Kidney tubule cell (primary cell): ENCODE measurements around the gene RNASE9.
"Not testable (repeated sequence)": the region's sequence is repeated elsewhere in the genome, so short reads cannot be mapped to it uniquely, and the experiment has no call there.

Experiments used
- DNase-seq: peaks from one replicate; pipeline ENCODE4 v3.0.0-alpha.2; 2018; ENCODE audit warnings: low spot score

RNASE9 gene

GRCh38 chr14:20560961-20561360 lies at the start of gene RNASE9:
RNASE9 (minus strand) TSS chr14:20561047.
- no peak for DNase-seq

- peak; percentile 87 for DNase-seq
Measured at GRCh38 chr14:20610002-20610765, 49.3 kb upstream of the RNASE9 start.

- peak; percentile 94 for DNase-seq
Measured at GRCh38 chr14:20609215-20610001, 48.6 kb upstream of the RNASE9 start.

- no peak for DNase-seq
Measured at GRCh38 chr14:20608383-20609110, 47.7 kb upstream of the RNASE9 start.

- no peak for DNase-seq
Measured at GRCh38 chr14:20607617-20608016, 46.8 kb upstream of the RNASE9 start.

GRCh38 chr14:20606902-20607242 lies 46.0 kb upstream of the RNASE9 start:
- DNase-seq: no peak

GRCh38 chr14:20606190-20606901 lies 45.5 kb upstream of the RNASE9 start:
- peak; percentile 52 for DNase-seq

- DNase-seq: no peak
Measured at GRCh38 chr14:20603813-20604690, 43.2 kb upstream of the RNASE9 start.

- no peak for DNase-seq
Measured at GRCh38 chr14:20602583-20602982, 41.7 kb upstream of the RNASE9 start.

- no peak for DNase-seq
Measured at GRCh38 chr14:20601522-20601921, 40.7 kb upstream of the RNASE9 start.

DNA sequence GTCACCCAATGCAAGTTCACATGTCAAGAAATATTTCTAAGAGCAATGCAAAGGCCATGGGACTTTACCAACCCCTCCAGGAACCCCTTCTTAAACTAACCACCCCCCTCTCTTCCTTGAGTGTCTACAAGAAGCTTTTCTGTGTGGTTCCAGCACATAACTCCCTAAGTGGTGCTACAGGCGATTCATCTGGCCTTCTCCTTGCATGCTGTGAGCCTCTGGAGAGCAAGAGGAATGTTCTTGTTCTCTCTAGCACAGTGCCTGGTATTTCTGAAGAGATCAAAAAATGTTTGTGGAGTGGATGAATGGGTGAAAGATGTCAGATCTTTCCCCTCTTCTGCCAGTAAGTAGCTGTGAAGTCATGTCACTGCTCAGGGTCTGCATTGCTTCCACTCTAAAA lies 36.3 kb upstream of the RNASE9 start:
- no peak for DNase-seq

GRCh38 chr14:20595726-20596125 lies 34.9 kb upstream of the RNASE9 start:
- not testable (repeated sequence) for DNase-seq

DNA sequence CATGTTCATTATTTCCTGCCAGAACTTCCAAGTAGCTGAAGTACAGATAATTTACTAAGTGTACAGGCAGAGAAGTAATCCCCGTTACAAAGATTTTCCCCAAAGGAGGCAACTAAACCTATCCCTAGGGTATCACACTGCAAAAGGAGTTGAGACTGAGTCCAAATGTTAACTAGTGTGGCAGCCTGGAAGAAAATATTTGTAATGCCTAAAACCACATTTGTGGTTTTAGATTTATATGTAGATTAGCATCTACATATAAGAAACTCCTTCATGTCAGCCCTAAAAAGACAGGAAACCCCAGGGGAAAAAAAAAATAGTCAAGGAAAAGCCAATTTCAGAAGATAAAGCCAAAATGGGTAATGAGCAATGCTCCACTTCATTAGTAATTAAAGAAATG lies 31.7 kb upstream of the RNASE9 start:
- DNase-seq: no peak

- no peak for DNase-seq
Measured at GRCh38 chr14:20591235-20591634, 30.4 kb upstream of the RNASE9 start, which contains the start of gene RNASE12. RNASE12 (minus strand) TSS chr14:20591376; CDS start chr14:20590723, 653 bp downstream.

DNA sequence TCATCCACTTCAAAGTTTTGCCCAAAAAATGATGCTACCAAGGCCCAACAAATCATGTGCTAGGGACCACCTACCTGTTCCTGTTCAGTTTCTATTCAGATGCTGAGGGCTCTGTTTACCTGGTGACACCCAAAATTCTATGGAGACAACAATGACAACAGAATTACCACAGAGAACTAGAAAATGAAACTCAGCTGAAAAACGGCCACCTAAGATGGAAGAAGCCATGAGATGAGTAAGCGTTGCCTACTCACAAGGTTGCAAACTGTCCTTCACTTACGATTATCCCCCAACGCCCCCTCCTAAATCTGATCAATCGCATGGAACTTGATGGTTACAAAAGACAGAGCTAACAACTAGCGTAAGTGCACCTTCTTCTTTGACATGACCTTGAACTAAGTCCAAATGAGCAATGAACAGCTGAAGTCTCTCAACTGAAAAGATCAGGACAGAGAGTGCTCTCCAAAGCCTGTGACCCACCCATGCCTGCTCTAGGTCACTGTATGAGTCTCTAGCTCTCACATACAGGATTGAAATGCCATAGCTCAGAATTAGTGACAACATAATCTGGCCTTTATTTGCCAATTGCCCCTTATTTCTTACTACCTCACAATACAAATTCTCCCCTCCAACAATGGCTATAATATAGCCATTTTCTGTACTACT lies 26.8 kb upstream of the RNASE9 start, which contains the start of gene RNASE11:
Gene RNASE11, minus strand, starts transcription at position 513 of the 666 bp plus-strand sequence.
- DNase-seq: no peak

DNA sequence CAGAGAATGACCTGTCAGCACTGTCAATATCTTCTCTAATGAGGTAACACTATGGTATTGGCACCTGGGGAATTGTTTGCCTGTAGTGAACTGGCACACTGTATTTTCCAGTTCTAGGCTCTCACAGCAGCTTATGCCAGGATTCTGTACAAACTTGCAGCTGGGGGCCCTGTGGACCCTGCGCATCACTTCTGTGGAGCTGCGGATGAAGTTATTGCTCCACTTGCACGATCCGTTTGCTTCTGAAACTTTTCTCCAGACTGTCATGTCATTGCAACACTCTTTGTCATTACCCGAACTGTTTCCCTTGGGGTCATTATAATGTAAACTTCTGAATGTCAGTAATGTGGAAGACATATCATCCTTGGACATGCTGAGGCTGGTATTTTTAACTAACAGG lies 23.1 kb upstream of the RNASE9 start:
- no peak for DNase-seq

DNA sequence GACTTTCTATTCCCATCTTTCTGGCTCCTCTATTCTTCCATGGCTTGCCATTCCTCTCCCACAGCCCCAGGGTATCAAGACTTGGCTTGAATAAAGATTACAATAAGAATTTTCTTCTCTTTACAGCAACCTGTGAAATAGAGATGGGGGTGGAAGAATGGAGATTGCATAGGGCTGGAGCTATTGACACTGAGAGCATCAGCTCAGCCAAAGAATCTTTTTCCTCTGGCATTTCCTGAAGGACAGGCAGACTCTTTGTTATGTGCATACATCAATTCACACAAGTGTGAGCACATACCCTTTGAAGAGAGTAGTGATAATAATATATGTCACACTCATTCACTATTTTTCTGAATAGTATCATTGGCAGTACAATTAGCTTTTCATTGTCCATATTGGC lies 22.3 kb upstream of the RNASE9 start:
- no peak for DNase-seq

- no peak for DNase-seq
Measured at GRCh38 chr14:20580242-20580641, 19.4 kb upstream of the RNASE9 start.

- DNase-seq: no peak
Measured at GRCh38 chr14:20578784-20579502, 18.1 kb upstream of the RNASE9 start.

DNA sequence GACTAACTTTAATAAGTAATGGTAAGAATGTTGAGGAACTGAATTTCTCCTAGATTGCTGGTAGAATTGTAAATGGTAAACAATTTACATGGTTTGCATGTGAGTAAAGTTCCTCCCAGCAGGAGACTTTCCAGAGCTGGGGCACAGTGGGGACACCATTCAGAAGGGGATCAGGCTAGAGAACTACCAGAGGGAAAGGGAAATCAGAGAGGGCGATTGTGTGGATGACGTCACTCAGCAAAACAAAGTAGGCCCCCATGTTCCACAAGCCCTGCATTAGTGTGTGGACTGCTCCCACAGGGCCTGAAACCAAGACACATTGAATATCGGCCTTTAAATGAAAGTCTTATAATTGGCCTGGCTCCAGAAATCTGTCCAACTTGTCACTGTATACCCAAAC lies 17.5 kb upstream of the RNASE9 start:
- no peak for DNase-seq
